HG02763 (cell line): ENCODE measurements around the gene SGCD.

ENCODE experiments used
- ATAC-seq: cut with Tn5 transposase; IDR thresholded peaks from one replicate; pipeline ENCODE4 v1.9.1; 2021; ENCODE audit warnings: mild to moderate bottlenecking, moderate library complexity; ENCODE audit not compliant: unreplicated experiment

Gene SGCD

GRCh38 chr5:156682971-156683370, 356.0 kb downstream of the SGCD start:
- ATAC-seq: no peak

- no peak for ATAC-seq
These were observed 356.5 kb downstream of the SGCD start for GRCh38 chr5:156683509-156683908.

GRCh38 chr5:156684216-156684615, 357.3 kb downstream of the SGCD start:
- ATAC-seq: no peak

- no peak for ATAC-seq
These were observed 358.5 kb downstream of the SGCD start for GRCh38 chr5:156685481-156685880.

GRCh38 chr5:156686380-156686779, 359.4 kb downstream of the SGCD start:
- no peak for ATAC-seq

- ATAC-seq: no peak
These were observed 359.8 kb downstream of the SGCD start for GRCh38 chr5:156686796-156687195.

GRCh38 chr5:156687514-156687913, 360.6 kb downstream of the SGCD start:
- no peak for ATAC-seq

- ATAC-seq: no peak
These were observed 364.6 kb downstream of the SGCD start for GRCh38 chr5:156691572-156691971.

- no peak for ATAC-seq
These were observed 366.1 kb downstream of the SGCD start for GRCh38 chr5:156693113-156693512.

- no peak for ATAC-seq
These were observed 367.6 kb downstream of the SGCD start for GRCh38 chr5:156694598-156694997.

- no peak for ATAC-seq
These were observed 368.8 kb downstream of the SGCD start for GRCh38 chr5:156695774-156696173.

GRCh38 chr5:156698323-156698722, 371.4 kb downstream of the SGCD start:
- ATAC-seq: no peak

- ATAC-seq: no peak
These were observed 372.2 kb downstream of the SGCD start for GRCh38 chr5:156699147-156699546.

- ATAC-seq: no peak
These were observed 377.2 kb downstream of the SGCD start for GRCh38 chr5:156704139-156704538.

- no peak for ATAC-seq
These were observed 379.7 kb downstream of the SGCD start for GRCh38 chr5:156706631-156707030.

- ATAC-seq: no peak
These were observed 380.8 kb downstream of the SGCD start for GRCh38 chr5:156707750-156708149.

GRCh38 chr5:156715287-156715686, 388.3 kb downstream of the SGCD start:
- no peak for ATAC-seq

GRCh38 chr5:156716591-156717380, 389.8 kb downstream of the SGCD start:
- no peak for ATAC-seq

GRCh38 chr5:156718985-156719384, 392.0 kb downstream of the SGCD start:
- ATAC-seq: no peak

- ATAC-seq: no peak
These were observed 395.4 kb downstream of the SGCD start for GRCh38 chr5:156722358-156722757.

GRCh38 chr5:156735477-156735876, 408.5 kb downstream of the SGCD start:
- ATAC-seq: no peak

GRCh38 chr5:156741516-156741915, 414.6 kb downstream of the SGCD start:
- ATAC-seq: no peak

- no peak for ATAC-seq
These were observed 426.9 kb downstream of the SGCD start for GRCh38 chr5:156753846-156754245.
